Fibroblast of lung (primary cell): ENCODE measurements around the gene TRIM14.

ENCODE experiments used
- CTCF ChIP-seq, 2 donors: IDR thresholded peaks in 1 of 2; conservative IDR thresholded peaks in 1 of 2; 1 replicate in 1 of 2; 2 replicates in 1 of 2; pipeline ENCODE4 v1.5.1; 2011 to 2012; ENCODE audit warnings: low read length in 2 of 2, control low read depth in 1 of 2, inconsistent platforms in 1 of 2, low read depth in 1 of 2, mild to moderate bottlenecking in 1 of 2
- EZH2 ChIP-seq: IDR thresholded peaks from 2 replicates; pipeline ENCODE4 v1.5.1; 2012; ENCODE audit warnings: low read length, control low read depth, mild to moderate bottlenecking; ENCODE audit errors: missing control alignments

- no peak for TF ChIP-seq CTCF (conservative IDR thresholded peaks at IDR 0.05 in 1 of 2, IDR thresholded peaks at IDR 0.05 in 1 of 2; ENCODE audit: low read depth in 1 of 2, low read length in 2 of 2)
- no peak for TF ChIP-seq EZH2
These were observed 94.3 kb downstream of the TRIM14 start for GRCh38 chr9:98024702-98025101.
